Choroid plexus epithelial cell (primary cell): ENCODE measurements around the gene SLC35D1.

Experiments used
- DNase-seq: peaks from one replicate; pipeline ENCODE4 v3.0.0-alpha.2; 2010; ENCODE audit warnings: low read depth
- H3K4me3 ChIP-seq: 2 replicates; pipeline ENCODE4 v1.5.1; 2011; ENCODE audit warnings: low read depth, mild to moderate bottlenecking, control low read depth, low read length, moderate library complexity
- TF ChIP-seq, protein P1 (sequence below): conservative IDR thresholded peaks from 2 replicates; pipeline ENCODE4 v1.5.1; 2011; ENCODE audit warnings: low read depth, mild to moderate bottlenecking, control low read depth, inconsistent platforms, low read length, moderate library complexity

SLC35D1 gene

GRCh38 chr1:66999640-67000400 lies 54.1 kb downstream of the SLC35D1 start:
- peak; percentile 17 for DNase-seq
- H3K4me3 ChIP-seq: no peak overlapping the region
- TF ChIP-seq, protein P1, sequence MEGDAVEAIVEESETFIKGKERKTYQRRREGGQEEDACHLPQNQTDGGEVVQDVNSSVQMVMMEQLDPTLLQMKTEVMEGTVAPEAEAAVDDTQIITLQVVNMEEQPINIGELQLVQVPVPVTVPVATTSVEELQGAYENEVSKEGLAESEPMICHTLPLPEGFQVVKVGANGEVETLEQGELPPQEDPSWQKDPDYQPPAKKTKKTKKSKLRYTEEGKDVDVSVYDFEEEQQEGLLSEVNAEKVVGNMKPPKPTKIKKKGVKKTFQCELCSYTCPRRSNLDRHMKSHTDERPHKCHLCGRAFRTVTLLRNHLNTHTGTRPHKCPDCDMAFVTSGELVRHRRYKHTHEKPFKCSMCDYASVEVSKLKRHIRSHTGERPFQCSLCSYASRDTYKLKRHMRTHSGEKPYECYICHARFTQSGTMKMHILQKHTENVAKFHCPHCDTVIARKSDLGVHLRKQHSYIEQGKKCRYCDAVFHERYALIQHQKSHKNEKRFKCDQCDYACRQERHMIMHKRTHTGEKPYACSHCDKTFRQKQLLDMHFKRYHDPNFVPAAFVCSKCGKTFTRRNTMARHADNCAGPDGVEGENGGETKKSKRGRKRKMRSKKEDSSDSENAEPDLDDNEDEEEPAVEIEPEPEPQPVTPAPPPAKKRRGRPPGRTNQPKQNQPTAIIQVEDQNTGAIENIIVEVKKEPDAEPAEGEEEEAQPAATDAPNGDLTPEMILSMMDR: no peak

DNA sequence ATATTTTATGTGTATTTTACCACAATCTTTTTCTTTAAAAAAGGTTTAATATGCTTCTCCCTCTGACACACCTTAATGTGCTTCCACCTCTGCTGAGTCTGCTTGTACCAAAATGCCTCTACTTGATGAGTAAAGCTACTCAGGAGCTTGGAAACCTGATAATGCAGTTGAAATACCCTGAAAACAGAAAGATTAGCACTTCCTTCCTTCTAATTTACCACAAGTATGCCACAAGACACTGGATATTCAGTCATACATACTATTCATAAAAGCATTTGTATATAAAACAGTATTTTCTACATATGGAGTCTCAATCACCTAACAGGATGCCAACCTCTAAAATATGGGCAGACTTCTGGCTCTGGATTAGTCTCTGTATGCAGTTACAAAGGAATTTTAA lies 55.0 kb downstream of the SLC35D1 start:
- TF ChIP-seq, protein P1: no peak
- H3K4me3 ChIP-seq: no peak overlapping the region
- DNase-seq: peak; percentile 56

DNA sequence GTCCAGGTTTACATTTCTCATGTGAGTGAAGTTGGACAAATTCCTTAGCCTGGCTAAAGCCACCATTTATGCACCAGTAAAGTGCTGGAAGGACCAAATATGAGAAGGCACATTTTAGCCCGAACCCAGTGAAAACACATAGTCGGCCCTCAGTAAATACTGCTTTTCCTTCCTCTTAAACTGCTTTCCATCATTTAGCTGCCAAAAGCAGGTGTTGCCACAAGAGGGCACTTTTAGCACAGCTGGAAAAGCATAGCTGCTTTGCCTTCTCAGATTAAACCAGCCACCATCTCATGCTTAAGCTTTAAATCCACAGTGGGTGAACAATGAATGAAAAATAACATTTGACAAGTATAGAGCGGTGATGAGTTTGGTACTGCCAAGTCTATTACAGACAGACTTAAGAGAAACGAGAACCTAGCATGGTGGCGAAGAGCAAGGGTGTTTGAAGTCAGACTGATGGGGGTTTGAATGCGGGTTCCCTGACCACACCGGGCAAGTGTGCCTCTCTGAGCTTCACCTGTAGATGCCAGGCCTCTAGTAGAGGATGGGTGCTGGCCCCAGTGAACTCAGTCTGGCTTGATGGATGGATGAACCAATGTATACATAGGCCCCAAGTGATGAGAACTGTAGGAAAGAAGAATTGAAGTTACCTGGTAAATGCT lies 57.8 kb downstream of the SLC35D1 start:
- peak; percentile 88 for DNase-seq
- TF ChIP-seq, protein P1: peak; percentile 98
- H3K4me3 ChIP-seq: no peak overlapping the region

DNA sequence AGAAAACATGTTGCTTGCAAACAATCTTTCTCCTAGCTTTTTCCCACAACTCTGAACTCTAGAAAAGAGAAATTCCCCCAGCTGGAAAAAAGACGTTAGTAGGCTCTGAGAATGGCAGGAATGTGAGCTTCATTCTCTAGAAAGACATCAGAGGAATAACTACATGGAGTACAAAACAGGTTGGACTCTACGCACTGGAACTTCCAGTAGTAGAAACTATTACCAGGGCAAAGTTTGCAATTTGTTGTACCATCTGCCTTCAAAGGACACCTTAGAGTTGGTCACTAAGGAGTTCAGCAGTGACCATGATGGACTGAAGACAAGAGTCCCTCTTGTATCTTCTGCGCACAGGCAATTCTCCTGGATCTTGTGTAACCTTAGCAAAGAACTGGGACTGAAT lies 60.9 kb downstream of the SLC35D1 start:
- DNase-seq: no peak
- TF ChIP-seq, protein P1: no peak
- H3K4me3 ChIP-seq: no peak overlapping the region

GRCh38 chr1:66985835-66986234 lies 68.1 kb downstream of the SLC35D1 start:
- TF ChIP-seq, protein P1: no peak
- no peak for DNase-seq
- H3K4me3 ChIP-seq: no peak overlapping the region

- TF ChIP-seq, protein P1: no peak
- no peak overlapping the region for H3K4me3 ChIP-seq
- DNase-seq: no peak
Measured at GRCh38 chr1:66984491-66984890, 69.5 kb downstream of the SLC35D1 start.
